ELF-1 (cell line): ENCODE data around the gene GOLGA1.
"Not testable (repeated sequence)": the region's sequence is repeated elsewhere in the genome, so short reads cannot be mapped to it uniquely, and the experiment has no call there.

Experiments
- DNase-seq: peaks from one replicate; pipeline ENCODE4 v3.0.0-alpha.2; 2016; ENCODE audit warnings: low read depth, low spot score

The GOLGA1 gene

DNA sequence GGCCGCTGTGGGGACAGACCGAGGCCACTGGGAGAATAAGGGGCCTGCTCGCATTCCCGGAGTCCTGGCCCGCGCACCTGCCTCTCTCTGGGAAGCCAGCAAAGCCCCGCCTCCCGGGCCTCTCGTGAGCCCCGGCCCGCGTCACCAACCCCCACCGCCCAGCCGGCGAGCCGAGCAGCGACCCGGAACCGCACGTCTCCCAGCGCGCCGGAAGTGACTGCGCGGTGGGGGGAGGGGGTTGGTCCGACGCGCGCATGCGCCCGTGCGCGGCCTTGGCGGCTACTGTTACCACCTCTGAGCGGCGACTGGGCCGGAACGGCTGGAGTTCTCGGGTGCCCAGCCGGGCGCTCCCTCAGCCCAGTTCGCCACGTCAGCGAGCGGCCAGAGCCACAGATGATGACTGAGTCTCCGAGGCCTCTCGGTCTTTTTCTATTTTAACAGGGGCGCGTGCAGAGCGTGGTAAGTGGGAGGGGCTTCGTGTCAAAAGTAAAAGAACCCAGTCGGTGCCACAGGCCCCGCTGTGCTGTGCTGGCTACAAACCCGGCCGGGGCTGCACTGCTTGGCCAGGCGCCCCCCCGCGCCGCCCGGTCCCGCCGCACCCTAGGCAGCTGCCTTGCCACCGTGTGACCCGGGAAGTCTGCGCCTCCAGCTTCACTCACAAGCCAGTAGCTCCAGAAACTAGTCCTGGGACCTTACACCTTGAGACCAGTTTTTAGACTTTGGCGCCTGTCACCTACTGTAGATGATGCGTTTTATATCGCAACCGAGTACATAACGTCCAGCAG lies at the start of gene GOLGA1:
TSS of gene GOLGA1 (minus strand) at position 190 of the 785 bp plus-strand sequence. CDS start 2,372 bp downstream, outside the sequence.
- DNase-seq = peak; percentile 98

DNA sequence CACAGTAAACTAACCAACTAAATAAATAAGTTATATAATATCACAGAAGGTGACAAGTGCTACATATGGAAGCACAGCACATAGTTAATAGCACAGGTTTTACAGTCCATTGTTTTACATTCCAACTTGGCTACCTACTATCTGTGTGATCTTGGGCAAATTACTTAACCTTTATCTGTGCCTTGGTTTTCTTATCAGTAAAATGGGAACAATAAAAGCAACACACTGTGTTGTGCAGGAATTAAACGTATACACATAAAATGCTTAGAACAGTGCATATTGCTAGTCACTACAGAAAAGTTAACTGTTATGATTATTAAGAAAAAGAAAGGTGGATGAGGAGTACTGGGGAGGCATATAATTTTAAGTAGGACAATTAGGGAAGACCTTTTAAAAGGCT lies 42.8 kb upstream of the GOLGA1 start:
- no peak for DNase-seq

- no peak for DNase-seq
Observed at GRCh38 chr9:124980431-124980830, 39.5 kb upstream of the GOLGA1 start.

DNA sequence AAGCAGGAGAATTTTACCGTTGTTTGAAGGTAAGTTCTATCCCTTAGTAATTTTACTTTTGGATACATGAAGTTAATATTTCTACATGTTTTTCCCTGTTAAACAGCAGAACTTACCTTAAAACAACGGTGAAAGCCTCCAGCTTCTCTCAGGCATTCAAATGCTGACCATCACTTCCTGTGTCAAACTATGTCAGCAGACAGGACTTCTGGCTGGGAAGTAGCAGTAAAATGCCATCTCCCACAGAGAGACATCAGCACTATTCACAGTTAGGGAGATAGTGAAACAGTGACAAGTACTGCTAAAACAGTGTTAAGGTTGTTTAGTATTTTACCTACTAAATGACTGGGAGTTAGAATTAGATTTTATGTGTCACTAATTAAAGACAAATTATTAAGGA lies 34.2 kb upstream of the GOLGA1 start:
- DNase-seq = peak; percentile 4

- DNase-seq = no peak
Observed at GRCh38 chr9:124973807-124974206, 32.9 kb upstream of the GOLGA1 start.

- no peak for DNase-seq
Observed at GRCh38 chr9:124972241-124972770, 31.4 kb upstream of the GOLGA1 start.

- no peak for DNase-seq
Observed at GRCh38 chr9:124969401-124969800, 28.5 kb upstream of the GOLGA1 start.

DNA sequence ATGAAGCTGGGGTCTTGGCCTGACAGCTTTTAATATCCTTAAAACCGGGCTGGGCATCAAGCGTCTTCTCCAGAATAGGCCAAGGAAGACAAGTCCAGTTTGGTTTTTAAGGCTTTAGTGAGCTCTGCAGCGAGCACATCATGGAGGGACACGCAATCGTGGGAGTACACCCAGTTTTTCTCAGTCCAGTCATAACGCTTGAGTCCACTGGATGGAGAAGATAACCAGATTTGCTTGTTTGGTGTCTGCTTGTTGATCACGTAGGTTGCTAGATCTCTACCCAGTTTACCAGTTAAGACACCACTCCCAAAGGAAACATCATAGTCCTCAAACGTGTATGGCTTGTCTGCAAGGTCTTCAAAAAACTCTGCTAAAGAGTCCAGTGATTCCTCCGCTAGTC lies 27.4 kb upstream of the GOLGA1 start:
- DNase-seq = no peak

- DNase-seq = not testable (repeated sequence)
Observed at GRCh38 chr9:124965775-124966568, 25.1 kb upstream of the GOLGA1 start.

DNA sequence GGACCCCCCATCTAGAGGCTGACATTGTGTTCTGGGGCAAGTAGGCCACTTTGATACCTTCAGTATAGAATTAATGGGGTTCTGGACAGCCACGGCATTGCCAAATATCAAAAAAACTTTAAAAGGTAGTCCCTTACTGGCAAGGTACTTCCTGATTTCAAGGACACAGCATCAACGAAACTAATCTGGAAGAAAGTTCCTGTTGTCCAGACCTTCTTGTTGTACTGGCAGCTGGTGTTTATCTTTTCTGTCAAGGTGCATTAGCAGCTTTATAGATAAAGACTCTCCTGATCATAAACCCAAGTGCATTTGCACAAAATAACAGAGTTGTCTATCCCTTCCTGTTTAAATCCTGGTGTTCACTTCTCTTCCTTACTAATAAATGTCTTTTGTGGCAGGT lies 23.7 kb upstream of the GOLGA1 start:
- DNase-seq = no peak

DNA sequence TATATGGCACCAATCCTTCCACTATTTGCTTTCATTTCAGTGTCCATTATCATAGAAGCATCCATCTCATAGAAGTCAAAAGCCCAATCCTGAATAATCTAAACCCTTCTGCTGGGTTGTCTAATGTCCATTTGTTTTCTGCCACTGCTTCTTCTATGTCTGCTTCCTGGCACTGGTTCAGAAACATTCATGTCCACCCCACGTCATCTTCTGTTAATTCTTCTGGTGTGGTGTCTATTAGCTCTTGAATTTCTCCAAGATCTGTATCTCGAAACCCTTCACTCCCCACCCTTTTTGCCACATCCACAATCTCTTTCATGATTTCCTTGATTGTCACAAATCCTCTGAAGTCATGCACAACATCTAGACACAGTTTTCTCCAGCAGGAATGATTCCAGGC lies 23.2 kb upstream of the GOLGA1 start:
- DNase-seq = no peak

DNA sequence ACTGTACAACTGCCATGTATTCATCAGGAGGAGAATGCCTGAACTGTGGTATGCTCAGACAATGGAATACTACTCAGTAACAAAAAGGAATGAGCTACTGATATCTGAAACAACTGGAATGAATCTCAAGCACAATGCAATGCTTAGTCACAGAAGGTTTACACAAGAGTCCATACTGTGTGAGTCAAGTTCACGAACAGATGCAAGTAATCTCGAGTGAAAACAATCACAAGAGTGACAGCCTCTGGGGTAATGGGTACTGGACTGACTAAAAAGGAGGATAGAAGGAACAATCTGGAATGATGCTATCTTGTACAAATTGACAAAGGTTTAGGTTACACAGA lies 19.5 kb upstream of the GOLGA1 start:
- no peak for DNase-seq

DNA sequence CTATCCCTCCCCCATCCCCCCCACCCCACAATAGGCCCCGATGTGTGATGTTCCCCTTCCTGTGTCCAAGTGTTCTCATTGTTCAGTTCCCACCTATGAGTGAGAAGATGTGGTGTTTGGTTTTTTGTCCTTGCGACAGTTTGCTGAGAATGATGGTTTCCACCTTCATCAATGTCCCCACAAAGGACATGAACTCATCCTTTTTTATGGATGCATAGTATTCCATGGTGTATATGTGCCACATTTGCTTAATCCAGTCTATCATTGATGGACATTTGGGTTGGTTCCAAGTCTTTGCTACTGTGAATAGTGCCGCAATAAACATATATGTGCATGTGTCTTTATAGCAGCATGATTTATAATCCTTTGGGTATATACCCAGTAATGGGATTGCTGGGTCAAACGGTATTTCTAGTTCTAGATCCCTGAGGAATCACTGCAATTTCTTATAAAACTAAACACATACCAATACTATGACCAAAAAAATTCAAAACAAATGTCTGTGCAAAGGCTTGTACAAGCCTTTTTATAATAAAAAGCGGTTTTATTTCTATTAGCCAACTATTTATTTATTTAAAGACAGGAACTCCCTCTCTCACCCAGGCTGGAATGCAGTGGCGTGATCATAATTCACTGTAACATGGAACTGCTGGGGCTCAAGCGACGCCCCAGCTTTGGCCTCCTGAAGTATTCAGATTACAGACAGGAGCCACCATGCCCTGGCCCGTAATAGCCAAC lies 19.0 kb upstream of the GOLGA1 start:
- DNase-seq = not testable (repeated sequence)

- DNase-seq = no peak
Observed at GRCh38 chr9:124954255-124954654, 13.4 kb upstream of the GOLGA1 start.

- DNase-seq = no peak
Observed at GRCh38 chr9:124950050-124950718, 9.3 kb upstream of the GOLGA1 start.

DNA sequence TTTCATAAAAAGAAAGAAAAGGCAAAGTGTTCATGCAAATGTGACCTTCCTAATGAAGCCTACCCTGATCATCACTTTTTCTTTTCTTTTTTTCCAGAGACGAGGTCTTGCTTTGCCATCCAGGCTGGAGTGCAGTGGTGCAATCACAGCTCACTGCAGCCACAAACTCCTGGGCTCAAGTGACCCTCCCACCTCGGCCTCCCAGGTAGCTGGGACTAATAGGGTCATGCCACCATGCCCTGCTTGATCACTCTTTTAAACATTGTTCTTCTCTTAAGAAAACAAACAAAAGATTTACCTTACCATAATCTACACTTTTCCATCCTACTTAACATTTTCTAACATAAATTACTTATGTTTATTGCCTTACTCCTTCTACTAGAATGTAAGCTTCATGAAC lies 8.5 kb upstream of the GOLGA1 start:
- no peak for DNase-seq

- DNase-seq = no peak
Observed at GRCh38 chr9:124947727-124948391, 7.0 kb upstream of the GOLGA1 start.

GRCh38 chr9:124946167-124946566 lies 5.3 kb upstream of the GOLGA1 start:
- DNase-seq = no peak

- DNase-seq = peak; percentile 68
Observed at GRCh38 chr9:124941679-124942561, 1.0 kb upstream of the GOLGA1 start.

DNA sequence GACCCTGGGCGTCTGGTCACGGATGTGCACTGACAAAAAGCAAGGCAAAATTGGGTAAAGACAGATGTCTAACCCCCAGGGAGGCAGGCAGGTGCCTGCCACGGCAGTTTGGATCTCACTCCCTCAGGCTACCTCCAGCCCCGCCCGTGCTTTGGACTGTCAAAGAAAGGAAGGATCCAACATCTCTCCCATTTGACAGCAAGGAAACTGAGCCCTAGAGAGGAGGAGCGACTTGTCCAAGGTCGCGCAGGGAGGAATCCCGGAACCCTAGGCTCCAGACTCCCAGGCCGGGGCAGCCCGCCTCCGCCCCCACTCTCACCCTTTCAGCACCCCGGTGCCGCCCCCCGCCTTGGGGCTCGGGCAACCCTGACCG lies 376 bp downstream of the GOLGA1 start:
- DNase-seq = no peak
